ENCODE data around the gene OR2V1.
"Not testable (repeated sequence)": the region's sequence is repeated elsewhere in the genome, so short reads cannot be mapped to it uniquely, and the experiment has no call there.

OR2V1 gene

GRCh38 chr5:181101930-181102674 lies 28.9 kb downstream of the OR2V1 start:
- not testable (repeated sequence) for DNase-seq

- DNase-seq, result not testable (repeated sequence)
These were observed 29.8 kb downstream of the OR2V1 start for GRCh38 chr5:181101030-181101641.

DNA sequence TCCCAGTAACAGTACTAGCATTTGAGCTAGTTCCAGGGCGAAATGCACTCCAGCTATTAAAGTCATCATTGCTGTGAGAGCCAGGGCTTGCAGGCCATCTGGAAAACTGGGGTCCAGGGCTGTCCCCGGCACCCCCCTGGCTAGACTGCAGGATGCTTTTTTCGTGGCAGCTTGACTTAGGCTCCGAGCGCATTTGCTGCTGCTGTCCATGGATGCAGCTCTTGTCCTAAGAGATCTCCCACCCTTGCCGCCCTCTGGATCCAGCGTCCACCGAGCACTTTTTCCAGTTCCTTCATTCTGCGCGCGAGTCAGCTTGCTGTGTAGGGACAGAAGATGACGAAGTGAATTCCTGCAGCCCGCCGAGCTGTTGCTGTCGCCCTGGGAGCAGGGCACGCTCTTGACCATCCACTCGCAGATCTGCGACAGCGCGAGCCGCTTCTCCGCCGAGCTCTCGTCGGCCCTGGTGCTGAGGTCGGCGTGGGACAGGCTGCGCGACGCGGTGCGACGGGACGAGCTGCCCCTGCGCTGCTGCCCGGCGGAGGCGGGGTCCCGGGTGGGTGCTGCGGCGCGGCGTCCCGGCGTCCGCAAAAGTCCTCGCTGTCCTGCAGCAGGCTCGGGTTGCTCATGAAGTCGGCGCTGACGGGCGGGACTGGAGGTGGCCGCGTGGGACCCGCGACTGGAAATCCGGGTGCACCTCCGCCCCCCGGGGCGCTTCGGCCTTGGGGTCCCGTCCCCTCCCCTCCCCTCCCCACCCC lies 30.7 kb downstream of the OR2V1 start:
- no peak for DNase-seq

- no peak for DNase-seq
These were observed 31.3 kb downstream of the OR2V1 start for GRCh38 chr5:181099602-181100086.

- DNase-seq, result no peak
These were observed 32.0 kb downstream of the OR2V1 start for GRCh38 chr5:181098762-181099601.

DNA sequence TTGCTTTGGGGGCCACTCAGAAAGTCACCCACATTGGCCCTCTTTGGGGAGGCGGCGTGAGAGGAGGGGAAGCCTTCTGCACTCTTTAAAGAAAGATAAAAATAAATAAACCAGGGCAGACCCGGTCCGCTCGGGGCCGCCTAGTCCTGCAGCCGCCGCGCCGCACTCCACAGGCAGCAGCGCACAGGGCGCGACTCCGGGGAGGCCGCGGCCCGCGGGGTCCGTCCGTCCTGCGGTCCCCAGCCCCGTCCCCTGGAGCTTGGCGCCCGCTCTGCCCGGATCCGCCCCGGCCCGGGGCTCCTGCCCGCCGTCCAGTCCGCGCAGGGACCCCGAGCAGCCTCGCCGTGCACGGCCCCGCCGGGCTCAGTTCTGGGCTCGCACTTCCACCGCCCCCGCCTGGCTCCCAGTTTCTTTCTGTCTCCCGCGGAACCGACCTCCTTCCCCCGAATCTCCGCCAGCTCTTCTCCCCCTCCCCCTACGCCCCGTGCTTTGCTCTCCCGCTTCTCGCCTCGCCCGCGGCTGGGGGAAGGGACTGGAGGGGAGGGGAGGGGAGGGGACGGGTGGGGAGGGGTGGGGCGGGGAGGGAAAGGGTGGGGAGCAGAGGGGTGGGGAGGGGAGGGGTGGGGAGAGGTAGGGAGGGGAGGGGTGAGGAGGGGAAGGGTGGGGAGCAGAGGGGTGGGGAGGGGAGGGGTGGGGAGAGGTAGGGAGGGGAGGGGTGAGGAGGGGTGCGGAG lies 33.0 kb downstream of the OR2V1 start:
- DNase-seq, result not testable (repeated sequence)

DNA sequence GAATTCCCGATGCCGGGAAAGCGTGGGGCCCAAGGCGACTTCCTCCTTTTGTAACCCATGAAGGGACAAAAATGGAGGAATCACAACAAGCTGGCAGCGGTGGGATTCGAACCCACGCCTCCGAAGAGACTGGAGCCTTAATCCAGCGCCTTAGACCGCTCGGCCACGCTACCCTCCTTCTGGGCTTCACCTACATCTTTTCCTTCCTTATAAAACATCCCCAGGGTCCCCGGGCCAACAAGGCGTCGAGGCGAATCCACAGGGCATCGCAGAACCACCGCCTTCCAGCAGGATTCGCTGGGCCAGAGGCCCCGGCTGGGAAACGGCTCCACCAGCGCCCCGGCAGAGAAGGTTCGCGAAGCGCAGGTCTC lies 33.6 kb downstream of the OR2V1 start:
- not testable (repeated sequence) for DNase-seq

DNA sequence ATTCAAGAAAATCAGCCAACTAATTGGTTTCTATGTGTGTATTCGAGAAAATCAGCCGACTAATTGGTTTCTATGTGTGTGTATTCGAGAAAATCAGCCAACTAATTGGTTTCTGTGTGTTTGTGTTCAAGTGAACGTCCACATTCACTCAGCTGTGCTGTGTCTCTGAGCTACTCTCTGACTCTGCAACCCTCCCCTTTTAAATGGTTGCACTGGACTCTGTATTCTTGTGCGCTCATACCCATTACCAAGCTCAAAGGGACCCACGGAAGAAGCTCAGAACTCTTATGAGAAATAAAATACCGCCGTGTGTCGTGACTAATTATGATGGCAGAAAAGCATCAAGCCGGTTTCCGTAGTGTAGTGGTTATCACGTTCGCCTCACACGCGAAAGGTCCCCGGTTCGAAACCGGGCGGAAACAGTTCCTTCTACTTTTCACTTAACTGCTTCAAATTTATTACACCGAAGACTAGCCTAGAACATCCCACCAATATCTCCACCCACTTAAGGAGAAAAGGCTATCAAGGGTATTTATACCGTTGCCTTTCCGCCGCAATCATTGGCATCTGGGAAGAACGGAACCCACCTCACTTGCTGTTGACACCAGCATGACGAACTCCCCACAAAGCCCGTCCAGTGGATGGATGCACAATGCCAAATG lies 34.1 kb downstream of the OR2V1 start:
- DNase-seq, result not testable (repeated sequence)

DNA sequence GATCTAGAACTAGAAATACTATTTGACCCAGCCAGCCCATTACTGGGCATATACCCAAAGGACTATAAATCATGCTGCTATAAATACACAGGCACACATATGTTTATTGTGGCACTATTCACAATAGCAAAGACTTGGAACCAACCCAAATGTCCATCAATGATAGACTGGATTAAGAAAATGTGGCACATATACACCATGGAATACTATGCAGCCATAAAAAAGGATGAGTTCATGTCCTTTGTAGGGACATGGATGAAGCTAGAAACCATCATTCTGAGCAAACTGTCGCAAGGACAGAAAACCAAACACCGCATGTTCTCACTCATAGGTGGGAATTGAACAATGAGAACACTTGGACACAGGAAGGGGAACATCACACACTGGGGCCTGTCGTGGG lies 35.8 kb downstream of the OR2V1 start:
- DNase-seq, result not testable (repeated sequence)

GRCh38 chr5:181092428-181092827 lies 38.5 kb downstream of the OR2V1 start:
- no peak for DNase-seq

DNA sequence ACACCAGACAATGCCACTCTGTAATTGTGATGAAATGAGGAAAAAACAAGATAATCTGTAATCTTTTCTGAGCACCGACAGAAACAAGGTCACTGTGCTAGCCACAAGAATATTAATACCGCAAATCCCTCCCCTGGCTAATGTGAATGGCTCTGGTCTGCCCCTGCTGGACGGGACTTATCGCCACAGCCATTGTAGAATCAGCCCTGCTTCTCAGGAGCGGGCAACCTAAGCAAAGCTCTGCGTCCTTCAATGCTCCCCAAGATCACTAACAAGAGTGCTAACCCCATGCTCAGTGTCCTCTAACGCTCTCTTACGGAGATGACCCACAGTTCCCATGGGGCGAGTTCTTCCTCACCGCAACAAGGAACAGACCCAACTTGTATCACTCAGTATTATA lies 42.7 kb downstream of the OR2V1 start:
- no peak for DNase-seq

GRCh38 chr5:181087309-181087708 lies 43.7 kb downstream of the OR2V1 start:
- DNase-seq, result no peak

- no peak for DNase-seq
These were observed 44.1 kb downstream of the OR2V1 start for GRCh38 chr5:181086884-181087205.

GRCh38 chr5:181086026-181086883 lies 44.7 kb downstream of the OR2V1 start:
- DNase-seq, result no peak

DNA sequence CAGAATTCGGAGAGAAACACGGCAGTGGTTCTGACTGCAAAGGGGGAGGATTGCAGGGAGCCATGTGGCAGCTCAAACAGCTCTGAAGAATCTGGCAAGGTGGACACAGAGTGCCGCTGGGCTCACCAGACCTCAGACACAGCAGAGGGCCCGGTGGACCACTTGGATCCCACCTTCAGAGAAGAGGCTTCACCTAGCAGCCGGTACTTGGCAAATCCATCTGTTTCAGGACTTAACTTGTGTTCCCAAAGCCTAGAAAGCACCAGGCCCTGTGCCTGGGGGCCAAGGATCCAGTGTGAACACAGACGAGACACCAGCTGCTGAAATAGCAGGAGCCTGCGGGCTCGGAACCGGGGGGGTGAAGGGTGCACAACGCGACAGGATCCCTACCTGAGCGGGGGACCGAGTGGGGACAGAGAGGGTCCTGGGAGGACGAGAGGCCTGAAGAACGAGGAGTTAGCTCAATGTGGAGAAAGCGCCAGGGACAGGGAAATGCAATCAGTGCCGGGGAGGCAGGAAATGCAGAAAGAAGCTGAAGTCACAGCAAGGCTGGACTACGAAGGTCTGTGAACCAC lies 46.3 kb downstream of the OR2V1 start:
- DNase-seq, result no peak

- DNase-seq, result no peak
These were observed 49.0 kb downstream of the OR2V1 start for GRCh38 chr5:181081989-181082388.

DNA sequence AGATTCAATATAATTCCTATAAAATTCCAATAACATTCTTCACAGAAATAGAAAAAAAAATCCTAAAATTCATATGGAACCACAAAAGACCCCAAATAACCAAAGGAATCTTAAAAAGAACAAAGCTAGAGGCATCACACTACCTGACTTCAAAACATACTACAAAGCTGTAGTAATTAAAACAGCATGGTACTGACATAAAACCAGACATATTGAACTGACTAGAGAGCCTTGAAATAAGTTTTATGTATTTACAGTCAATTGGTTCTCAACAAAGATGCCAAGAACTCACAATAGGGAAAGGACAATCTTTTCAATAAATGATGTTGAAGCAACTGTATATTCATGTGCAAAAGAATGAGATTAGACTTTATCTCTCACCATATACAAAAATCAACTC lies 54.0 kb downstream of the OR2V1 start:
- no peak for DNase-seq
